Mesothelial cell of epicardium (in vitro differentiated cells): ENCODE data around the gene ETFDH. TPM values are rescaled to one million over a fixed set of nuclear protein-coding genes. Genes with fewer than 3 reads are reported as not detected.
A peak's percentile ranks its signal among the peaks of the same experiment; 100 is the strongest.

Experiments
- DNase-seq, 2 experiments: peaks; one replicate each; pipeline ENCODE4 v3.0.0; 2021; ENCODE audit warnings: low spot score in 2 of 2; ENCODE audit not compliant: unreplicated experiment in 2 of 2
- H3K27ac Mint-ChIP-seq: 2 replicates; pipeline ENCODE4 v1.8.0; 2021; ENCODE audit warnings: mixed read lengths
- H3K27me3 Mint-ChIP-seq: 2 replicates; pipeline ENCODE4 v1.8.0; 2021; ENCODE audit warnings: low read depth, mixed read lengths
- H3K36me3 Mint-ChIP-seq: 2 replicates; pipeline ENCODE4 v1.8.0; 2021; ENCODE audit warnings: mixed read lengths
- H3K4me1 Mint-ChIP-seq: 2 replicates; pipeline ENCODE4 v1.8.0; 2021; ENCODE audit warnings: mixed read lengths
- H3K4me3 Mint-ChIP-seq: 2 replicates; pipeline ENCODE4 v1.8.0; 2021; ENCODE audit warnings: mild to moderate bottlenecking, moderate library complexity, mixed read lengths
- H3K9me3 Mint-ChIP-seq: 2 replicates; pipeline ENCODE4 v1.8.0; 2021; ENCODE audit warnings: mixed read lengths
- total RNA-seq: library from RNA; stranded (reverse); gene quantifications from 3 replicates; pipeline ENCODE4 v1.2.1, GENCODE V29; 2021
- TF ChIP-seq, protein P1 (sequence below): fragments of 200-600 bp; sonication (generic); IDR thresholded peaks from one replicate; pipeline ENCODE4 v1.5.0; 2021; ENCODE audit warnings: antibody characterized with exemption; ENCODE audit not compliant: unreplicated experiment

Gene ETFDH
- total RNA-seq = 16.5 to 20.7 TPM (median 19.4 TPM) in 3 replicates

DNA sequence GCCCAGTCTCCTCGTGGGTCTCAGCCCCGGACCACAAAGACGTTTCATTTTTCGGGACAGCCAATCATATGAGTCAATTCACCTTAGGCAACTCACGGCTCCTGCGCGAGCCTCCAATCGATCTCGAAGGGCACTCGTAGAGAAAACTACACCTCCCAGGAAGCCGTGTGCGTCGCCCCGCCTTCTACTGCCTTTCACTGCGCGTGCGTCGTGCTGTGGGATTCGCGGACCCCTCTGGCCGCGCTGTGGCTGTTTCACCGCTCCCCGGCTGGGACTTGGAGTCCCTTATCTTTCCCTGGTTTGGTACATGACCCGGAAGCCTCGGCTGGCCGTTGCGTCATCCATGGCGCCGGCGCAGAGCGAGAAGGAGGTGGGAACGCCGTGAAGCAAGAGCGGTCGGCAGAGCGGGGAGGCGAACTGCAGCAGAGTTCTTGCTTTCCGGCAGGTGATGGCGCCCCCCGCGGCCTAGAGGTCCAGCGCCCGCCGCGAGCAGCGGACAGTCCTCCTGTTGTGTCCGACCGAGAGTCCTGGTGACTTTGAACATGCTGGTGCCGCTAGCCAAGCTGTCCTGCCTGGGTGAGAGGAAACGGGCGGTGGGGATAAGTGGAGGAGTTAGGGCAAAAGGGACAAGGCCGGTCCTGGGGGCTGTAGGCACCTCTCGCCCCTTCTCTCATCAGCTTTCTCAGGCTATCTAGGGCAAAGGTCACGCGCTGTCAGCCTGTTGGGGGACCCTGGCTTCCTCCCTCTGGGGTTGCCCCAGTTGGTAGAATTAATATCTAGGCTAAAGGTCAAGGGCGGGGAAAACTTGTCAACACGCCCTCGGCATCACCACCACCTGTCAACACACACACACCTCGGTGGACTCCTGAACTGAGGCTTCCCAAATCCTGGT lies at the start of gene ETFDH:
Gene ETFDH (plus strand): TSS at position 382 of the 892 bp plus-strand sequence. CDS start 161 bp downstream, at position 543.
- peak within 1 kb of the TSS; percentile 99 for H3K27ac Mint-ChIP-seq
- H3K9me3 Mint-ChIP-seq = no peaks in the 10 kb centered on the region
- no peaks in the 10 kb centered on the region for H3K27me3 Mint-ChIP-seq
- peaks cover 2% of the 10 kb centered on the region for H3K36me3 Mint-ChIP-seq
- peak within 1 kb of the TSS; percentile 94 for H3K4me3 Mint-ChIP-seq
- peak; percentile 94 to 97 for DNase-seq
- peaks cover 25% of the 10 kb centered on the region for H3K4me1 Mint-ChIP-seq
- TF ChIP-seq, protein P1, sequence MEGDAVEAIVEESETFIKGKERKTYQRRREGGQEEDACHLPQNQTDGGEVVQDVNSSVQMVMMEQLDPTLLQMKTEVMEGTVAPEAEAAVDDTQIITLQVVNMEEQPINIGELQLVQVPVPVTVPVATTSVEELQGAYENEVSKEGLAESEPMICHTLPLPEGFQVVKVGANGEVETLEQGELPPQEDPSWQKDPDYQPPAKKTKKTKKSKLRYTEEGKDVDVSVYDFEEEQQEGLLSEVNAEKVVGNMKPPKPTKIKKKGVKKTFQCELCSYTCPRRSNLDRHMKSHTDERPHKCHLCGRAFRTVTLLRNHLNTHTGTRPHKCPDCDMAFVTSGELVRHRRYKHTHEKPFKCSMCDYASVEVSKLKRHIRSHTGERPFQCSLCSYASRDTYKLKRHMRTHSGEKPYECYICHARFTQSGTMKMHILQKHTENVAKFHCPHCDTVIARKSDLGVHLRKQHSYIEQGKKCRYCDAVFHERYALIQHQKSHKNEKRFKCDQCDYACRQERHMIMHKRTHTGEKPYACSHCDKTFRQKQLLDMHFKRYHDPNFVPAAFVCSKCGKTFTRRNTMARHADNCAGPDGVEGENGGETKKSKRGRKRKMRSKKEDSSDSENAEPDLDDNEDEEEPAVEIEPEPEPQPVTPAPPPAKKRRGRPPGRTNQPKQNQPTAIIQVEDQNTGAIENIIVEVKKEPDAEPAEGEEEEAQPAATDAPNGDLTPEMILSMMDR = peak; percentile 54

DNA sequence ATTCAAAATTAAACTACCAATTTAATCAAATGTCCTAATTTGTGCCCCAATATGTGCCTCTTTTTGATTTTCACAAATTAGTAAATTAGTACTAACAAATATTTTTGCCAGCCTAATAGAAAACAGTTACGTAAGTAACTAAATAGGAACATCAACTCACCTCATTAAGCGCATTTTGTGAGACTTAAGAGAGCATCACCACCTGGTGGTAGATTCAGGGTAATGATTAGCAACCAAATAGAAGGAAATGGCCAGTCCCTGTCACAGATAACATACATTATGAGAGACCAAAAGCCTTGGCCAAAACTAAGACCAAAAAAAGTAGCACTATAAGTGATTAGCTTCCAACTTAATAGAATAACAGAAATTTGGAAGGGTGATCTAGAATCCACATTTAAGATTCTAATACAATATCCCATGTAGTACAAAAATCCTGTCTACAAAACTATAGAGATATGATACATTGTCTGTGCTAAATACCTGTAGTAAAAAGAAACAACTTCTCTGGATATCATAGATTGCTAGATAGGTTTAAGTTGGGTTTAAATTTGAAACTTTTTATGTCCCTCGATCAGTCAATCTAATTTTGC lies 47.1 kb upstream of the ETFDH start:
- Mint-ChIP-seq H3K4me3 (no peak overlapping the region), H3K27me3 (peaks cover 9% of the 10 kb centered on the region), H3K36me3 (no peaks in the 10 kb centered on the region), H3K9me3 (peaks cover 10% of the 10 kb centered on the region), H3K4me1 (no peaks in the 10 kb centered on the region), H3K27ac (no peak overlapping the region)
- no peak for DNase-seq
- TF ChIP-seq, protein P1 = peak; percentile 79

DNA sequence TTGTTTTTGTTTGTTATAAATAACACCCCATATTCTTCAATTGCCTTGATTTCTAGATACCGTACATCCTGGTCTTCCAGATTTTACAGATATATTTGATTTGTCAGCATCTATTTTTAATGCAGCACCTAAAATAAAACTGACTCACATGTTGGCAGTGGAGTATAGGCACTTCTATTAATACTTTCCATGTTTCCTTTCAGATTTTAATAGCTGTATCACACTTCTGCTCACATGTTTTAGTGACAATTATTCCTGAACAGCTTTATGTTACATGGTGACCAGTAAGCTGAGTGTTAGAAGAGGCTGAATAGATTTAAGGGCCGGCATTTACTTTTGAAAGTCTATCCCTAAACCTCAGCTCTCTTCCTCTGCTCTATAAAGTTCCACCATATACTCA lies 46.6 kb upstream of the ETFDH start:
- Mint-ChIP-seq H3K27me3 (peaks cover 9% of the 10 kb centered on the region), H3K36me3 (no peaks in the 10 kb centered on the region), H3K4me3 (no peak overlapping the region), H3K9me3 (peaks cover 4% of the 10 kb centered on the region), H3K4me1 (no peaks in the 10 kb centered on the region), H3K27ac (no peak overlapping the region)
- TF ChIP-seq, protein P1 = no peak
- no peak for DNase-seq

DNA sequence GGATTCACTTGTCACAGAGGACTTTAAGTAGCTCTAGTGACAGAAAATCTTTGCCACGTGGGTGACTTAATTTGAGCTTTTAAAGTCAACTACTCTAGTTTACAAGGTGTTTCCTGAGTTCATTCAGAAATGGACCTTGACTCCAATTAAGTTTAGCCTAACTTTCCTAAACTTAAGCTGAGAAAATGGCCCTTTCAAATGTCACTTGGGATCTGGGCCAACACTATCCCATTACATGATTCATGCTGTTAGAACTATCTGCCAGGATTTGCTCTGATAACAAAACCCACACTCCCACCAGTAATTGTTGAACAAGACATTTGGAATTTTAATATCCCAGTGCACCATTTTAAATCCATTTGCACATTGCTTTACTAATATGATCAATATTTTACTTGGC lies 41.2 kb upstream of the ETFDH start:
- Mint-ChIP-seq H3K27ac (no peak overlapping the region), H3K9me3 (no peaks in the 10 kb centered on the region), H3K4me1 (no peaks in the 10 kb centered on the region), H3K36me3 (no peaks in the 10 kb centered on the region), H3K27me3 (peaks cover 10% of the 10 kb centered on the region), H3K4me3 (no peak overlapping the region)
- no peak for DNase-seq
- TF ChIP-seq, protein P1 = no peak

DNA sequence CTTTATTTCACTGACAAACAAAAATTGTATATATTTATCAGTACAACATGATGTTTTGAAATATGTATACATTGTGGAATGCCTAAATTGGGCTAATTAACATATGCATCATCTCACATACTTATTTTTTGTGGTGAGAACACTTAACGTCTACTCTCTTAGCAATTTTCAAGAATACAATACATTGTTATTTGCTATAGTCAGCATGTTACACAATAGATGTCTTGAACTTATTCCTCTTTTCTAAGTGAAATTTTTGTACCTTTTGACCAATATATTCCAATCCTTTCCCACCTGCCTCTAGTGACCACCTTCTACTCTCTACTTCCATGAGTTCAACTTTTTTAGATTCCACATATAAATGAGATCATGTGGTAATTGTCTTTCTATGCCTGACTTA lies 35.5 kb upstream of the ETFDH start:
- no peak overlapping the region for H3K4me3 Mint-ChIP-seq
- TF ChIP-seq, protein P1 = no peak
- DNase-seq = no peak
- no peak overlapping the region for H3K27ac Mint-ChIP-seq
- no peaks in the 10 kb centered on the region for H3K36me3 Mint-ChIP-seq
- no peaks in the 10 kb centered on the region for H3K4me1 Mint-ChIP-seq
- H3K9me3 Mint-ChIP-seq = no peaks in the 10 kb centered on the region
- H3K27me3 Mint-ChIP-seq = peaks cover 18% of the 10 kb centered on the region
